Measurements from ENCODE around the gene GADD45G. TPM values are rescaled to one million over a fixed set of nuclear protein-coding genes. Genes with fewer than 3 reads are reported as not detected.

Gene GADD45G
- total and polyA plus RNA-seq, 2 experiments from 2014 or later, result 32.7 to 44.6 TPM

DNA sequence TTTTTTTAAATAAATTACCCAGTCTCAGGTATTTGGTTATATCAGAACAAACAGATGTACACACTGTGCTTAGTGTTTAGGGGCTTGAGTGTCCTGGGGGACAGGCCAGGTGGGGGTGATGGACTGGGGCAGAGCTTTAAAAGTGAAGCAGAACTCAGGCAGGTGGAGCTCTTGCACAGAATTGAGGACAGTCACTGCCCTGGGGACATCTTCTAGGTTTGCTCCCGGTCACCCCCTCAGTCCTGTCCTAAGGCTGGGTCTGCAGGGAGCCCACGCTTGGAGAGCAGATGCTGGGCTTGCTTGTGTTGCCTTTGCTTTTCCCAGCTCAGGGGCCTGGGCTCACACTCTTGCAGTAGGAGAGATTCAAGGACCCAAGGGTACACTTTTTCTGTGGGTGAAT lies 10.8 kb downstream of the GADD45G start:
- no peaks in the 10 kb centered on the region for H3K9me3 ChIP-seq (ENCODE audit: low read depth)
- DNase-seq (ENCODE audit: low read depth in 1 of 2, low spot score in 1 of 2), result no peak
- H3K36me3 ChIP-seq, result no peaks in the 10 kb centered on the region
- no peaks in the 10 kb centered on the region for H3K27me3 ChIP-seq
- no peak overlapping the region for H3K4me3 ChIP-seq
- no peak overlapping the region for H3K27ac ChIP-seq
- H3K4me1 ChIP-seq (ENCODE audit: low read depth), result no peaks in the 10 kb centered on the region
- no peak for TF ChIP-seq CTCF (IDR thresholded peaks at IDR 0.05; ENCODE audit: low read depth, low read length)

GRCh38 chr9:89616411-89616810 lies 11.6 kb downstream of the GADD45G start:
- no peak overlapping the region for H3K27ac ChIP-seq
- no peaks in the 10 kb centered on the region for H3K4me1 ChIP-seq (ENCODE audit: low read depth)
- H3K36me3 ChIP-seq, result no peaks in the 10 kb centered on the region
- H3K4me3 ChIP-seq, result no peak overlapping the region
- no peak for DNase-seq (ENCODE audit: low read depth in 1 of 2, low spot score in 1 of 2)
- H3K9me3 ChIP-seq (ENCODE audit: low read depth), result no peaks in the 10 kb centered on the region
- TF ChIP-seq CTCF (IDR thresholded peaks at IDR 0.05; ENCODE audit: low read depth, low read length), result no peak
- H3K27me3 ChIP-seq, result no peaks in the 10 kb centered on the region

GRCh38 chr9:89617978-89618377 lies 13.2 kb downstream of the GADD45G start:
- Histone ChIP-seq H3K36me3 (no peaks in the 10 kb centered on the region), H3K27ac (no peak overlapping the region), H3K4me1 (ENCODE audit: low read depth) (no peaks in the 10 kb centered on the region), H3K4me3 (no peak overlapping the region), H3K9me3 (ENCODE audit: low read depth) (no peaks in the 10 kb centered on the region), H3K27me3 (no peaks in the 10 kb centered on the region)
- DNase-seq (ENCODE audit: low read depth in 1 of 2, low spot score in 1 of 2), result no peak
- no peak for TF ChIP-seq CTCF (IDR thresholded peaks at IDR 0.05; ENCODE audit: low read depth, low read length)

DNA sequence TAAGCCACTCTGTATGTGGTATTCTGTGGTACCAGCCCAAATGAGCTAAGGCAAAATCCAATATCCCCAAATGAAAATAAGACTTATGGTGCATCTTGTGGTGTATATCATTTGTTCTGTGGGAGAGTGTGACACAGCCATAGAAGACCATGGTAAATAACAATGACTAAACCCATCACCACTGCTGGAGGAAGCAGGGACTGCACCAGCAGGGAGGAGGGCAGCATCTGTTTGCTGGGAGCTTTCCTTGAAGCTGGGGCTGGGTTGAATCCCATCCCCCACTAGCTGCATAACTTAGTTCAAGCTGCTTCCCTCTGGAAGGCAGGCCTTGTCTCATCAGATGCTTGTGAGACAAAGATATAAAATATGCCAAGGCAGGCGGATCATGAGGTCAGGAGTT lies 14.2 kb downstream of the GADD45G start:
- Histone ChIP-seq H3K36me3 (no peaks in the 10 kb centered on the region), H3K4me1 (ENCODE audit: low read depth) (peaks cover 8% of the 10 kb centered on the region), H3K27me3 (no peaks in the 10 kb centered on the region), H3K9me3 (ENCODE audit: low read depth) (no peaks in the 10 kb centered on the region), H3K27ac (no peak overlapping the region), H3K4me3 (no peak overlapping the region)
- no peak for DNase-seq (ENCODE audit: low read depth in 1 of 2, low spot score in 1 of 2)
- no peak for TF ChIP-seq CTCF (IDR thresholded peaks at IDR 0.05; ENCODE audit: low read depth, low read length)

GRCh38 chr9:89619424-89620138 lies 14.8 kb downstream of the GADD45G start:
- H3K27ac ChIP-seq, result no peak overlapping the region
- no peak for TF ChIP-seq CTCF (IDR thresholded peaks at IDR 0.05; ENCODE audit: low read depth, low read length)
- no peak for DNase-seq (ENCODE audit: low read depth in 1 of 2, low spot score in 1 of 2)
- peaks cover 8% of the 10 kb centered on the region for H3K4me1 ChIP-seq (ENCODE audit: low read depth)
- H3K27me3 ChIP-seq, result no peaks in the 10 kb centered on the region
- no peaks in the 10 kb centered on the region for H3K9me3 ChIP-seq (ENCODE audit: low read depth)
- no peak overlapping the region for H3K4me3 ChIP-seq
- no peaks in the 10 kb centered on the region for H3K36me3 ChIP-seq

Measured in cardiac muscle cell (in vitro differentiated cells and primary cell).